HEK293 (cell line): Measurements from ENCODE around the gene IGFN1.
A peak's percentile ranks its signal among the peaks of the same experiment; 100 is the strongest.

Source experiments
- EGR2 ChIP-seq: fragments of 450-650 bp; formaldehyde crosslinking; IDR thresholded peaks from 2 replicates; pipeline ENCODE4 v1.5.1; 2016; ENCODE audit warnings: low read depth, missing biosample characterization, missing genetic modification characterization
- KLF8 ChIP-seq: fragments of 450-650 bp; formaldehyde crosslinking; IDR thresholded peaks from 2 replicates; pipeline ENCODE4 v1.5.1; 2016; ENCODE audit warnings: missing biosample characterization, missing genetic modification characterization
- PATZ1 ChIP-seq: fragments of 450-650 bp; formaldehyde crosslinking; IDR thresholded peaks from 2 replicates; pipeline ENCODE4 v1.5.1; 2016; ENCODE audit warnings: missing biosample characterization, missing genetic modification characterization
- PBX3 ChIP-seq: sonication (generic); formaldehyde crosslinking; IDR thresholded peaks from 2 replicates; pipeline ENCODE4 v1.8.1; 2022; ENCODE audit warnings: mild to moderate bottlenecking, moderate library complexity, missing genetic modification reagents
- PRDM2 ChIP-seq: fragments of 450-650 bp; formaldehyde crosslinking; IDR thresholded peaks from 2 replicates; pipeline ENCODE4 v1.5.1; 2016; ENCODE audit warnings: missing biosample characterization, missing genetic modification characterization, borderline replicate concordance
- TCF7L2 ChIP-seq: IDR thresholded peaks from 2 replicates; pipeline ENCODE4 v1.6.1; 2011; ENCODE audit warnings: low read depth, mild to moderate bottlenecking, inconsistent platforms, low read length, moderate library complexity, borderline replicate concordance
- YY1 ChIP-seq: fragments of 450-650 bp; formaldehyde crosslinking; IDR thresholded peaks from 2 replicates; pipeline ENCODE4 v1.5.1; 2018; ENCODE audit warnings: missing biosample characterization, missing genetic modification characterization
- ZBTB17 ChIP-seq: fragments of 450-650 bp; formaldehyde crosslinking; IDR thresholded peaks from 2 replicates; pipeline ENCODE4 v1.5.1; 2016; ENCODE audit warnings: missing biosample characterization, missing genetic modification characterization
- ZBTB20 ChIP-seq: fragments of 450-650 bp; formaldehyde crosslinking; IDR thresholded peaks from 2 replicates; pipeline ENCODE4 v1.5.1; 2016; ENCODE audit warnings: missing biosample characterization, missing genetic modification characterization
- ZFHX2 ChIP-seq: fragments of 450-650 bp; formaldehyde crosslinking; conservative IDR thresholded peaks from 2 replicates; pipeline ENCODE4 v1.5.1; 2016; ENCODE audit warnings: missing biosample characterization, missing genetic modification characterization
- ZNF175 ChIP-seq: fragments of 450-650 bp; formaldehyde crosslinking; IDR thresholded peaks from 2 replicates; pipeline ENCODE4 v1.5.1; 2016; ENCODE audit warnings: missing biosample characterization, missing genetic modification characterization
- ZNF184 ChIP-seq: fragments of 450-650 bp; IDR thresholded peaks from 2 replicates; pipeline ENCODE4 v1.5.1; 2018; ENCODE audit warnings: missing biosample characterization, mild to moderate bottlenecking, missing genetic modification characterization
- ZNF239 ChIP-seq: fragments of 450-650 bp; formaldehyde crosslinking; IDR thresholded peaks from 2 replicates; pipeline ENCODE4 v1.5.1; 2016; ENCODE audit warnings: missing biosample characterization, missing genetic modification characterization
- ZNF324 ChIP-seq: fragments of 450-650 bp; formaldehyde crosslinking; IDR thresholded peaks from 2 replicates; pipeline ENCODE4 v1.5.1; 2016; ENCODE audit warnings: missing biosample characterization, missing genetic modification characterization
- ZNF561 ChIP-seq: fragments of 450-650 bp; IDR thresholded peaks from 2 replicates; pipeline ENCODE4 v1.5.1; 2018; ENCODE audit warnings: missing biosample characterization, missing genetic modification characterization, borderline replicate concordance
- ZNF600 ChIP-seq: fragments of 450-650 bp; formaldehyde crosslinking; IDR thresholded peaks from 2 replicates; pipeline ENCODE4 v1.5.1; 2016; ENCODE audit warnings: missing biosample characterization, missing genetic modification characterization
- ZNF654 ChIP-seq: fragments of 450-650 bp; formaldehyde crosslinking; IDR thresholded peaks from 2 replicates; pipeline ENCODE4 v1.5.1; 2016; ENCODE audit warnings: low read depth, missing biosample characterization, missing genetic modification characterization
- ZNF704 ChIP-seq: fragments of 450-650 bp; formaldehyde crosslinking; IDR thresholded peaks from 2 replicates; pipeline ENCODE4 v1.5.1; 2016; ENCODE audit warnings: missing biosample characterization, missing genetic modification characterization
- ZNF707 ChIP-seq: fragments of 450-650 bp; formaldehyde crosslinking; IDR thresholded peaks from 2 replicates; pipeline ENCODE4 v1.5.1; 2016; ENCODE audit warnings: missing biosample characterization, missing genetic modification characterization
- ZNF777 ChIP-seq: fragments of 450-650 bp; formaldehyde crosslinking; IDR thresholded peaks from 2 replicates; pipeline ENCODE4 v1.5.1; 2017; ENCODE audit warnings: missing biosample characterization, missing genetic modification characterization, borderline replicate concordance
- ZNF791 ChIP-seq: fragments of 450-650 bp; formaldehyde crosslinking; IDR thresholded peaks from 2 replicates; pipeline ENCODE4 v1.5.1; 2016; ENCODE audit warnings: missing biosample characterization, missing genetic modification characterization

IGFN1 gene

GRCh38 chr1:201184307-201185122 lies 6.1 kb upstream of the IGFN1 start (continued):
- TF ChIP-seq ZNF704 (tag by site-specific recombination) (no peak), EGR2 (tag by site-specific recombination) (no peak; the same call in 1 of the 2 replicates), ZNF791 (tag by site-specific recombination) (no peak), ZNF600 (tag by site-specific recombination) (peak; percentile 88), ZNF184 (tag by site-specific recombination) (no peak), TCF7L2 (no peak), YY1 (tag by site-specific recombination) (no peak), ZFHX2 (peak; percentile 71), KLF8 (tag by site-specific recombination) (no peak), ZNF707 (no peak), ZNF777 (tag by site-specific recombination) (no peak), PRDM2 (no peak), PATZ1 (tag by site-specific recombination) (no peak), ZNF175 (no peak), ZNF654 (tag by site-specific recombination) (no peak), ZNF239 (no peak), ZBTB17 (tag by site-specific recombination) (0 out of 2 replicates have a peak, but pooled peaks have one; percentile 49), PBX3 (CRISPR knock-in tag) (no peak), ZBTB20 (tag by site-specific recombination) (no peak), ZNF324 (tag by site-specific recombination) (no peak), ZNF561 (0 out of 2 replicates have a peak, but pooled peaks have one; percentile 67)
- TF ChIP-seq, all 188 proteins: peak for 8
